C1 segment of cervical spinal cord (tissue), 14 donors: ENCODE results near the gene CDH4.

Experiments used
- DNase-seq, 14 donors: peaks; one replicate each; lab custom pipeline; 2025; lab: John Stamatoyannopoulos, UW

Gene CDH4

GRCh38 chr20:61954276-61955021 is 702.4 kb downstream of the CDH4 start:
- DNase-seq = no peak

GRCh38 chr20:61955668-61956395 is 703.8 kb downstream of the CDH4 start:
- no peak for DNase-seq

GRCh38 chr20:61956396-61957342 is 704.6 kb downstream of the CDH4 start:
- no peak for DNase-seq

GRCh38 chr20:61957961-61958715 is 706.1 kb downstream of the CDH4 start:
- no peak for DNase-seq

- no peak for DNase-seq
These were observed 707.0 kb downstream of the CDH4 start for GRCh38 chr20:61958773-61959700.

GRCh38 chr20:61960836-61961235 is 708.8 kb downstream of the CDH4 start:
- no peak for DNase-seq

GRCh38 chr20:61963149-61963548 is 711.1 kb downstream of the CDH4 start:
- DNase-seq = no peak

- DNase-seq = no peak
These were observed 712.0 kb downstream of the CDH4 start for GRCh38 chr20:61963885-61964674.

- no peak for DNase-seq
These were observed 712.9 kb downstream of the CDH4 start for GRCh38 chr20:61964675-61965605.

GRCh38 chr20:61965606-61966491 is 713.8 kb downstream of the CDH4 start:
- DNase-seq = no peak

- no peak for DNase-seq
These were observed 714.6 kb downstream of the CDH4 start for GRCh38 chr20:61966492-61967244.

GRCh38 chr20:61967300-61967699 is 715.2 kb downstream of the CDH4 start:
- DNase-seq = no peak

GRCh38 chr20:61968036-61968810 is 716.2 kb downstream of the CDH4 start:
- DNase-seq = no peak

- no peak for DNase-seq
These were observed 716.9 kb downstream of the CDH4 start for GRCh38 chr20:61968932-61969331.

- DNase-seq = no peak
These were observed 717.7 kb downstream of the CDH4 start for GRCh38 chr20:61969806-61970205.

- peak in 6 of 14 donors; percentile 6 to 36 (median 14) for DNase-seq
These were observed 718.3 kb downstream of the CDH4 start for GRCh38 chr20:61970357-61970756.
